Activated CD4-positive, alpha-beta T cell treated with anti-CD3 and anti-CD28 coated beads, Interleukin-2, amount 10 ng/mL, durations not matched to agents 7 days and 5 days (primary cell): ENCODE results near the gene UBE2U. TPM values are rescaled to one million over a fixed set of nuclear protein-coding genes. Genes with fewer than 3 reads are reported as not detected.

Source experiments
- CTCF ChIA-PET: fragments of 350-600 bp; sonication (Branson Sonifier 250); formaldehyde crosslinking; loops from one replicate; lab custom pipeline; 2021; ENCODE audit warnings: antibody characterized with exemption; lab: Charles Lee
- POLR2A ChIA-PET: fragments of 350-600 bp; sonication (Branson Sonifier 250); formaldehyde crosslinking; loops from one replicate; lab custom pipeline; 2021; ENCODE audit warnings: antibody characterized with exemption; lab: Charles Lee
- DNase-seq: peaks from one replicate; pipeline ENCODE4 v3.0.0-alpha.2; 2020
- H3K27ac Mint-ChIP-seq: one replicate; pipeline ENCODE4 v1.8.0; 2021; ENCODE audit warnings: mild to moderate bottlenecking, moderate library complexity, mixed read lengths
- H3K27me3 Mint-ChIP-seq: one replicate; pipeline ENCODE4 v1.8.0; 2021; ENCODE audit warnings: mixed read lengths
- H3K36me3 Mint-ChIP-seq: one replicate; pipeline ENCODE4 v1.8.0; 2021; ENCODE audit warnings: low read depth, mixed read lengths
- H3K4me1 Mint-ChIP-seq: one replicate; pipeline ENCODE4 v1.8.0; 2021; ENCODE audit warnings: mixed read lengths
- H3K4me3 Mint-ChIP-seq: one replicate; pipeline ENCODE4 v1.8.0; 2021; ENCODE audit warnings: mild to moderate bottlenecking, moderate library complexity, mixed read lengths
- H3K9me3 Mint-ChIP-seq: one replicate; pipeline ENCODE4 v1.8.0; 2021; ENCODE audit warnings: mixed read lengths
- total RNA-seq, 2 experiments: library from RNA; stranded (reverse); gene quantifications; one replicate each; pipeline ENCODE4 v1.2.3, GENCODE V29; 2021

Gene UBE2U, protein sequence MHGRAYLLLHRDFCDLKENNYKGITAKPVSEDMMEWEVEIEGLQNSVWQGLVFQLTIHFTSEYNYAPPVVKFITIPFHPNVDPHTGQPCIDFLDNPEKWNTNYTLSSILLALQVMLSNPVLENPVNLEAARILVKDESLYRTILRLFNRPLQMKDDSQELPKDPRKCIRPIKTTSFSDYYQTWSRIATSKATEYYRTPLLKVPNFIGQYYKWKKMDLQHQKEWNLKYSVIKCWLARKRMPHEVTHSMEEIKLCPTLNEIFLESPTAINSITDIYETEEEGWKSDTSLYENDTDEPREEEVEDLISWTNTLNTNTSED
- not detected for total RNA-seq

DNA sequence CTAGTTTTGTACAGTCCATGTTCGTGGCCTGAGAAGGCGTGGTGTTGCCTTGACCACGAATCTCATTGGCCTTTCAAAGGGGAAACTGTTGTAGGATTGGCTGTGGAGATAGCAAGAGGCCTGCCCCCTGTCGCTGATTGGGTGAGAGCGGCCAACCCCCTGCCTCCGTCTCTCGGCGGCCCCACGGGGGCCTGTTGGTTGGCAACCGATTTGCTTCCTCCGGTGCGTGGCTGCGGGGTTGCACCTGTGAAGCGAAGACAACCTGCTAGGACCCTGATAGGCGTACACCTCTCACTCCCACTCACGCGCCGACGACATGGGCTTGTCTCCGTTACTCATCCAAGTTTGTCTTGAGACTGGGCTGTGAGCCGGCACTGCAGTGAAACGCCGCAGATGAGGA is at the start of gene UBE2U:
TSS of gene UBE2U (plus strand) at position 204 of the 400 bp plus-strand sequence. CDS start 428 bp downstream, outside the sequence.
- Mint-ChIP-seq H3K27ac (no peak within 1 kb of the TSS), H3K36me3 (no peaks in the 10 kb centered on the region), H3K4me3 (no peak within 1 kb of the TSS), H3K27me3 (peaks cover 5% of the 10 kb centered on the region), H3K4me1 (no peaks in the 10 kb centered on the region), H3K9me3 (no peaks in the 10 kb centered on the region)
- POLR2A ChIA-PET: no interaction called here
- DNase-seq: no peak
- CTCF ChIA-PET: no interaction called here

DNA sequence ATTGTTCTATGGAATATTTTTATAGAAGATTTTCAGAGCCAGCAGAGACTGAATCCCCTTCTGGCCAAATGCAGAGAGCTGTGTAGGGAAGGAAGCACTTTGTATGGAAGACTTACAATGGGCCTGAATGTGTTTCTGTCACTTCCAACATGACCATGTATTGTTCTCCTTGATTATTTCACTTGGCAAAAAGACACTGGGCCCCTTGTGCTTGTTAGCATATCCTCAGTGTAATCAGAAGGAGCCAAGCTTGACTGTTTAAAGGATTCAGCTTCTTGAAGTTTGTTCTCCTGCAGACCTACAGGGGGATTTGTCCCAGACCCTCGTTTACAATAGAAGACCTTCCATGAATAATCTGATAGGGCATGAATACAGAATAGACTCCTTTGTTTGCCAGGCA is 48.1 kb upstream of the UBE2U start:
- H3K4me3 Mint-ChIP-seq: no peak overlapping the region
- H3K36me3 Mint-ChIP-seq: no peaks in the 10 kb centered on the region
- no peaks in the 10 kb centered on the region for H3K4me1 Mint-ChIP-seq
- no peaks in the 10 kb centered on the region for H3K9me3 Mint-ChIP-seq
- peaks cover 6% of the 10 kb centered on the region for H3K27me3 Mint-ChIP-seq
- H3K27ac Mint-ChIP-seq: no peak overlapping the region
- no peak for DNase-seq
- ChIA-PET CTCF (no interaction called here), POLR2A (no interaction called here)

DNA sequence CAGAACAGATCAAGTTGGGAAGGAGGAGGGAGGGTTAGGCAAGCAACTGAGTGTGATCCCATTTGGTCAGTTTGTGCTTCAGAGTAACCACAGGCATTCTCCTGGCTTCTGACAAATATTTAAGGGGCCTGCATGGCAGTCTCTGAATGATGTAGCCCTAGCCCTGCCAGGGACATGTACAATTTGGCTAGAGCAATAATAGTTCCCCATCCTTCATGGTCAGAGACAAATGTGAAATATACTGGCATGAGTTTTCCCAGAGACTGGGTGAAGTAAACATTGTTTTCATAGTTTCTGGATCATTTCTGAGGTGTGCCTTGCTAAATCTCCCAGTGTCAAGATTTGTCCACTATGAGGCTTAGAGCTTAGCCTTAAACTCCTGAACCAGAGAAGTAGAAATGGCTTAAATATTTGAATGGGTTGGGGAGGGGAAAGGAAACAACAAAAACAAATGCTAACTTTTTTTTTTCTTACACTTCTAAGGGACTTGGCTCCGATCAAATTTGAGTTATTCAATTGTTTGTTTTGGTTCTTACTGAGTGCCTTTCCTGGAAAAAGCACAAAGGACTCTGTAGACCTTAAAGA is 42.0 kb upstream of the UBE2U start:
- CTCF ChIA-PET: no interaction called here
- Mint-ChIP-seq H3K27me3 (peaks cover 6% of the 10 kb centered on the region), H3K4me3 (no peak overlapping the region), H3K9me3 (no peaks in the 10 kb centered on the region), H3K4me1 (no peaks in the 10 kb centered on the region), H3K27ac (no peak overlapping the region), H3K36me3 (no peaks in the 10 kb centered on the region)
- POLR2A ChIA-PET: no interaction called here
- DNase-seq: no peak

DNA sequence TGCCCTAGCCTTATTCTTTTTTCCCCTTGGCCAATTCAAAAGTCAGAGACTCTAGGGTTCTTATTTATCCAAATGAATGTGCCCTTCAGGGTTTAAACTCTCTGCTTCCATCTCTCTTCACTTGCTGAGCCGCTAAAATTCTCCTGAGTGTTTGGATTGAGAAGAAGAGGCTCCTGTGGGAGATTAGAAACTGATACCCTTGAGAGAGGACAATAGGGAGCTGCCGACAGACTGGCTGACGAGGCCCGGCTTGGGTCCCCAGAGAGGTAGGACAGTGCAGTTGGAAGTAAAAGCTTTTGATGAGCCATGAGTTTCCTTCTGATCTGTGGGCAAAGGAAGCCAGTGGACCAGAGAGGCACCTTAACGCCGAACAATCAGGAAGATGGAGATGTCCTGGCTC is 41.3 kb upstream of the UBE2U start:
- CTCF ChIA-PET: no interaction called here
- peaks cover 6% of the 10 kb centered on the region for H3K27me3 Mint-ChIP-seq
- no peak overlapping the region for H3K27ac Mint-ChIP-seq
- H3K4me3 Mint-ChIP-seq: no peak overlapping the region
- no peaks in the 10 kb centered on the region for H3K9me3 Mint-ChIP-seq
- POLR2A ChIA-PET: no interaction called here
- DNase-seq: no peak
- H3K36me3 Mint-ChIP-seq: no peaks in the 10 kb centered on the region
- H3K4me1 Mint-ChIP-seq: no peaks in the 10 kb centered on the region

DNA sequence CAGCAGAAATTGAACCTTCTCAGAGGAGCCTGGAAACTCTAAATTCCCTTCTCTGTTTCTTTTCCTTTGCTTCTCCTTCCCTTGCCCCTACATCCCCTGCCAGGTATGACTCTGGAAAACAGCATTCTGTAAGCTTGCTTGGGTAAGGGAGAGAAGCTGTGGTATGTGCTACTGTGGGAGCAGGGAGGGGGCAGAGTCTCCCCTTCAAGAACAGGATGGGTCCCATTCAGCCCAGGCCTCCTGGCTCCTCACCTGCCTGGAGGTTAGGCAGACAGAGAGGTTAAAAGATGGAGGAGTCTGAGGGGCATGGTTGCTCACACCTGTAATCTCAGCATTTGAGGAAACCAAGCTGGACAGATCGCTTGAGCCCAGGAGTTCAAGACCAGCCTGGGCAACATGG is 40.6 kb upstream of the UBE2U start:
- Mint-ChIP-seq H3K27ac (no peak overlapping the region), H3K4me3 (no peak overlapping the region), H3K36me3 (no peaks in the 10 kb centered on the region), H3K4me1 (no peaks in the 10 kb centered on the region), H3K27me3 (peaks cover 6% of the 10 kb centered on the region), H3K9me3 (no peaks in the 10 kb centered on the region)
- ChIA-PET CTCF (no interaction called here), POLR2A (no interaction called here)
- no peak for DNase-seq

DNA sequence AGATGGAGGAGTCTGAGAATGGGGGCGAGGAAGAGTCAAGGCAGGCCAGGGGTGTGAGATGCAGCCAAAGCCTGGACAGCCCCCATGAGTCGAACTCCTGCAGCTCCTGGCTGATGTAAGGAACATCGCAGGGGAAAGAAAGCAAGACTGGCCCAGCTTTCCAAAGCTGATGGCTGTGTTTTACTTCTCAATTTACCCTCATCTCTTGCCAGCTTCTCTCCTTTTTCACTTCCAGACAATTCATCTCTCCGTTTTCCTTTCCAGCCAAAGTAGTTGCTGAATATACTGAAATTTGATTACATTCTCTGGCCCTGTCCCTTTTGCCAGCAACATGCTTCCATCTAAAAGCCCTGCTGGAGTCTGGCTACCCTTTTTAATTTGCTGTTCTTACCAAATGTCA is 40.0 kb upstream of the UBE2U start:
- H3K4me3 Mint-ChIP-seq: no peak overlapping the region
- H3K9me3 Mint-ChIP-seq: peaks cover 3% of the 10 kb centered on the region
- H3K36me3 Mint-ChIP-seq: no peaks in the 10 kb centered on the region

DNA sequence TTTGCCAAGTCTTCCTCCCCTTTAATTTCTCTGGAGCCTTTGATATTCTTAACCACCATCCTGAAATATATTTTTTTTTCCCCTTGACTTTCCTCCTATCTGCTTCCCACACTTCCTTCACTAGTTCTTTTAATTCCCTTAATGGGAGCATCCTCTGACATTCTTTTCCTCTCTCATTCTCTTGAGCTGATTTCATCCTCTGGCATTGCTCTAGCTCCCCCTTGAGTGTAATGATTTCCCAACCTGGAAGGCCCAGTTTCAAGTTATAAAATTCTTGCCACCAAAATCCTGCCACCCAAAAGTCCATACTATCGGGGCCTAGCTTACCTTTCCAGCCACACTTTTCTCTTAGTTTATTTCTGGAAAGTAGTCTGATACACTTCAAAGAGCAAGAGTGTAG is 39.5 kb upstream of the UBE2U start:
- Mint-ChIP-seq H3K9me3 (peaks cover 3% of the 10 kb centered on the region), H3K36me3 (no peaks in the 10 kb centered on the region), H3K4me3 (no peak overlapping the region), H3K4me1 (no peaks in the 10 kb centered on the region), H3K27me3 (peaks cover 5% of the 10 kb centered on the region), H3K27ac (no peak overlapping the region)
- CTCF ChIA-PET: no interaction called here
- DNase-seq: no peak
- POLR2A ChIA-PET: no interaction called here

More for the DNA sequence above, 40.0 kb upstream of the UBE2U start:
- DNase-seq: no peak
- Mint-ChIP-seq H3K27me3 (peaks cover 6% of the 10 kb centered on the region), H3K27ac (no peak overlapping the region), H3K4me1 (no peaks in the 10 kb centered on the region)
- POLR2A ChIA-PET: no interaction called here
- CTCF ChIA-PET: no interaction called here

DNA sequence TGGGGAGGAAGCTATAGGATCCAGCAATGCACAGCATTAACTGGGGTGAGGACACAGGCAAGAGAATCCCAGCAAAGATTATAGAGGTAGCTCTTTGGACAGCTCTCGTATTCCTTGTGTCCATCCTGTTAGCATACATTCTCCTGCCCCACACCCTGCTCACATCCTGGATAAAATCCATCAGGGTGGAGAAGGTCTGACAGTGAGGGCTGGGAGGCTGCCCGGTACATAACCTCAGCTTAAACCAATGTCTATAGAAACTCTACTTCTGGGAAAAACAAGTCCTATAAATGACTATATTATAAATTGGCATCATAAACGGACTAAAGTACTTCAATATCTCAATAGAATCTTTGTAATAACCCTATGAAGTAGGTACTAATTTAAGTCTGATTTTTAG is 36.8 kb upstream of the UBE2U start:
- no peak overlapping the region for H3K27ac Mint-ChIP-seq
- H3K9me3 Mint-ChIP-seq: peaks cover 3% of the 10 kb centered on the region
- no peaks in the 10 kb centered on the region for H3K36me3 Mint-ChIP-seq
- ChIA-PET POLR2A (no interaction called here), CTCF (no interaction called here)
- no peak for DNase-seq
- peaks cover 6% of the 10 kb centered on the region for H3K4me1 Mint-ChIP-seq
- no peaks in the 10 kb centered on the region for H3K27me3 Mint-ChIP-seq
- H3K4me3 Mint-ChIP-seq: no peak overlapping the region

DNA sequence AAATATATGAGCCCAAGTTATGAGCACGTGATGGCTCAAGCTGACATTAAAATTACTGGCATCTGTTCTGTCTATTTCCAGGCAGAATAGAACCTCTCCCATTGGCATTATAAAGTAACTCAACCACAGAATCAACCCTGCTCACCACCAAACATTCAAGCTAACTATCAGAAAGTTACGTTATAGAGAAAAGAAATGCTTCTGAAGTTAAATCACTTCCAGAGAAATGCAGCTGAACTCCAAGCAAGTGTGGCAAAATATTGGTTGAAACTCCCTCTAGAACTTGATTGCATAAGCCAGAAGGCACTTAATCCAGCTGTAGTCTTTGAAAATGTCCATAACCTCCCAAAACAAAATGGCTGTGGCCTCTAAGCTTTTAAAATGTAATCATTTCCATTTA is 36.2 kb upstream of the UBE2U start:
- Mint-ChIP-seq H3K27ac (no peak overlapping the region), H3K27me3 (no peaks in the 10 kb centered on the region), H3K36me3 (no peaks in the 10 kb centered on the region), H3K4me1 (peaks cover 11% of the 10 kb centered on the region), H3K4me3 (no peak overlapping the region), H3K9me3 (peaks cover 3% of the 10 kb centered on the region)
- ChIA-PET POLR2A (no interaction called here), CTCF (no interaction called here)
- no peak for DNase-seq

DNA sequence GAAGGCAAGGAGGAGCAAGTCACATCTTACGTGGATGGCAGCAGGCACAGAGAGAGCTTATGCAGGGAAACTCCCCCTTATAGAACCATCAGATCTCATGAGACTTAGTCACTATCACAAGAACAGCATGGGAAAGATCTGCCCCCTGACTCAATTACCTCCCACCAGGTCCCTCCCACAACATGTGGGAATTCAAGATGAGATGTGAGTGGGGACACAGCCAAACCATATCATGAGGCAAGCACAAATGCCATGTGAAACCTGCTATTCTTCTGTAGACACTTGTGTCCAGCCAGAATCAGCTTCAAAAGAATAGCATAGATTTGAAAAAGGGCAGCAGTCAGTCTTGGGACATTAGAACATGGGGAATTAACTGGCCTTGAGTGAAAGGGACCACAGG is 32.2 kb upstream of the UBE2U start:
- no peak for DNase-seq

DNA sequence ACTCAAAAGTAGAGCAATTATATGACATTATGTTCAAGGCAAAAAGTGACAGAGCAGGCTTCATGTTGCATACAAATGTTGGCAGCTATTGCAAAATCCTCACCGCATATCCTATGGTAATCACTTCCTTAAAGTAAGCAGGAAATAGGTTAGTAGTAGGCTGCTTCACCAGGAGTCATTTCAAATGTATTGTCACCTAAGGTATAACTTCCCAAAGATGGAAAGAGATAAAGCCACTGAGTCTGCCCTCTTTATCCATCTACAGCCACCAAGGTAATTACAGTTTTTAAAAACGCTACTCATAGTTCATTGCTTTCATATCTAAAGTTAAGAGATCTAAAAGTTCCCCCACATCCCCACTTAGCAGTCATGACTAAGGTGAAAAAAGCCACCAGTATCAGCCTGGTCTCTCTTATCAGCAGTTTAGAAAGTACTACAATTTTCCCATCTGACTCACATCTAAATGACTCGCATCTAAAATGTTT is 31.6 kb upstream of the UBE2U start:
- DNase-seq: no peak
- Mint-ChIP-seq H3K9me3 (peaks cover 3% of the 10 kb centered on the region), H3K27ac (no peak overlapping the region), H3K36me3 (no peaks in the 10 kb centered on the region), H3K27me3 (peaks cover 2% of the 10 kb centered on the region), H3K4me1 (peaks cover 11% of the 10 kb centered on the region), H3K4me3 (no peak overlapping the region)
- CTCF ChIA-PET: no interaction called here
- POLR2A ChIA-PET: no interaction called here

More for the DNA sequence above, 32.2 kb upstream of the UBE2U start:
- no peaks in the 10 kb centered on the region for H3K36me3 Mint-ChIP-seq
- POLR2A ChIA-PET: no interaction called here
- peaks cover 2% of the 10 kb centered on the region for H3K27me3 Mint-ChIP-seq
- H3K4me3 Mint-ChIP-seq: no peak overlapping the region
- H3K4me1 Mint-ChIP-seq: peaks cover 11% of the 10 kb centered on the region
- H3K9me3 Mint-ChIP-seq: peaks cover 3% of the 10 kb centered on the region
- no peak overlapping the region for H3K27ac Mint-ChIP-seq
- CTCF ChIA-PET: no interaction called here

DNA sequence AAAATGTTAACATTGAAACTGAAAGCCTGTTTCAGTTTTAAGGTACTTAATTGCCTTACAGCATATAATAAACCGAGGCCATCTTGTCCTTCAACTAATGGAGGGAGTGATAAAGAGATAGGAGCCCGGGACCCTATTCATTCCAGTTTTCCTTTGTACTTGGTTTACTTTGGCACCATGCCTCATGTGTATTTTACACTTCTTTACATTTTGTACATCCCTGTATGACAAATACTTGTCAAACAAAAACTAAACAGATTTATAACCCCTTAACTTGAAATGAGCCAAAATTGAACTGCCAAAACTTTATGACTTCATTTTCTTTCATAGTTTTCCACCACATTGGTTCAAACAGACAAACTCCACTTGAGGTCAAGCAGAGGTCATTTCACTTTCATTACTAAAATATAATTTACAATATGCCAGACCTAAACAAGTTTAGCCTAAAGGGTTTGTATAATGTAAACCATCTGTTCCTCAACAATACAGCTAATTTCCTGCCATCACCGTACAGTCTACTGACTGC is 30.9 kb upstream of the UBE2U start:
- Mint-ChIP-seq H3K27ac (no peak overlapping the region), H3K9me3 (peaks cover 3% of the 10 kb centered on the region), H3K27me3 (peaks cover 2% of the 10 kb centered on the region), H3K4me3 (no peak overlapping the region), H3K4me1 (peaks cover 11% of the 10 kb centered on the region), H3K36me3 (no peaks in the 10 kb centered on the region)
- no peak for DNase-seq
- ChIA-PET CTCF (no interaction called here), POLR2A (no interaction called here)

DNA sequence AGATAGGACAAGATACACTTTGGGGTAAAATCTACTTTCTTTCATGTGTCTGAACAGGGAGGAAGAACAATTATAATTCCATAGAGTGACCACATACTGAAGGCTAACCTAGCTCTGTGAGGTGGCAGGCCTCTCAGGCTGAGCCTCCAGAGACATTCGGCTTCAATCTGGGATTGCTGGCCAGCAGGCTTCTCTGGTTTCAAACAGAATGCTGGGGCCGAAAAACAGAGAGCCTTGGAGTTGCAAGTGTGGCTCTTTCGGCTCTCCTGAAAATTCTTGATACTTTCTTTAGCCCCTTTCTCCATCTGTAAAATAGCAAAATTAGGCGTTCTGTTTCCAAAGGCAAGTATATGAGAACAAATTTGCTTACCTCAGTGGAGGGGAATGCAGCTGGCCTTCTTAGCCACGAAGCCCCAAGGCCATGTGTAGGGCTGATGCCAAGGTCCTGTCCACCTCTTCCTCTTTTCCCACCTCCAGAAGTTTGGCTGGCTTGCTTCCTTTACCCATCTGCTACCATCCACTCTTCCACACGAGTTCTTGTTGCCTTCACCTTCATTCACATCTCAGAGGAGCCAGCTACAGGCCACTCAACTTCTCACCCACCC is 30.0 kb upstream of the UBE2U start:
- peaks cover 2% of the 10 kb centered on the region for H3K27me3 Mint-ChIP-seq
- H3K27ac Mint-ChIP-seq: no peak overlapping the region
- no peak overlapping the region for H3K4me3 Mint-ChIP-seq
- peaks cover 11% of the 10 kb centered on the region for H3K4me1 Mint-ChIP-seq
- no peaks in the 10 kb centered on the region for H3K9me3 Mint-ChIP-seq
- POLR2A ChIA-PET: no interaction called here
- no peaks in the 10 kb centered on the region for H3K36me3 Mint-ChIP-seq
- CTCF ChIA-PET: interaction anchor here (0.9 kb wide), 1 partner anchor 10 kb away, joined by 3 read pairs; no protein-coding TSS in a partner anchor
- DNase-seq: no peak
